Endothelial cell of umbilical vein (primary cell): ENCODE data around the gene PHF12. TPM values are rescaled to one million over a fixed set of nuclear protein-coding genes. Genes with fewer than 3 reads are reported as not detected.

ENCODE experiments used
- BruUV-seq: library from RNA; stranded (reverse); fragments of 400-500 nt; replicated peaks from 2 replicates; lab custom pipeline; 2021; lab: Mats Ljungman, UMichigan
- CTCF ChIA-PET: fragments of 300-600, 350-600 bp; sonication (Branson Sonifier 250); formaldehyde crosslinking; loops from one replicate; lab custom pipeline; 2021; ENCODE audit warnings: antibody characterized with exemption, inconsistent platforms; lab: Charles Lee
- POLR2A ChIA-PET: fragments of 300-600, 350-600 bp; sonication (Branson Sonifier 250); formaldehyde crosslinking; loops from one replicate; lab custom pipeline; 2021; ENCODE audit warnings: antibody characterized with exemption, inconsistent platforms; lab: Charles Lee
- DNase-seq: peaks from one replicate; pipeline ENCODE4 v3.0.0-alpha.2; 2011; ENCODE audit warnings: low read depth, low spot score
- FAIRE-seq: peaks from 2 replicates; lab custom pipeline; 2011; peaks lifted over from hg19 to GRCh38; lab: Jason Lieb, UNC
- H2AFZ ChIP-seq: 2 replicates; pipeline ENCODE4 v1.6.0; 2012; ENCODE audit warnings: low read depth, low read length, control low read depth, inconsistent platforms
- H3K27ac ChIP-seq: 2 replicates; pipeline ENCODE4 v1.5.1; 2011; ENCODE audit warnings: low read depth, mild to moderate bottlenecking, control low read depth, low read length, moderate library complexity; ENCODE audit not compliant: insufficient read depth
- H3K27me3 ChIP-seq, 2 experiments: 2 replicates each; pipeline versions ENCODE4 v1.6.0 to v1.6.1; 2011; ENCODE audit warnings: low read length in 2 of 2, mixed read lengths in 1 of 2; ENCODE audit not compliant: control insufficient read depth in 2 of 2, insufficient read depth in 2 of 2
- H3K36me3 ChIP-seq, 2 experiments: 2 replicates in 1 of 2; 3 replicates in 1 of 2; pipeline ENCODE4 v1.5.1; 2011; ENCODE audit warnings: low read length in 2 of 2, mild to moderate bottlenecking in 1 of 2, moderate library complexity in 1 of 2; ENCODE audit not compliant: control insufficient read depth in 2 of 2, insufficient read depth in 2 of 2; ENCODE audit errors: extremely low read depth in 1 of 2
- H3K4me1 ChIP-seq: 3 replicates; pipeline ENCODE4 v1.5.1; 2011; ENCODE audit warnings: mild to moderate bottlenecking, low read length; ENCODE audit not compliant: control insufficient read depth, insufficient read depth; ENCODE audit errors: extremely low read depth
- H3K4me2 ChIP-seq: 2 replicates; pipeline ENCODE4 v1.6.1; 2011; ENCODE audit warnings: low read length, control low read depth, mixed read lengths; ENCODE audit not compliant: insufficient read depth
- H3K4me3 ChIP-seq, 3 experiments: fragments of 200-600 bp in 1 of 3; sonication (generic), shearing (Covaris generic) in 1 of 3; replicated peaks in 1 of 3; 2 replicates each; pipeline ENCODE4 v1.5.1; 2011 to 2016; ENCODE audit warnings: control low read depth in 3 of 3, low read length in 3 of 3, mild to moderate bottlenecking in 2 of 3, inconsistent platforms in 1 of 3, low read depth in 1 of 3, moderate library complexity in 1 of 3; ENCODE audit not compliant: insufficient read depth in 1 of 3
- H3K79me2 ChIP-seq: 2 replicates; pipeline ENCODE4 v1.6.0; 2012; ENCODE audit warnings: low read length, inconsistent platforms; ENCODE audit not compliant: control insufficient read depth, insufficient read depth
- H3K9ac ChIP-seq: replicated peaks from 2 replicates; pipeline ENCODE3; 2011; ENCODE audit warnings: low read length, control low read depth; ENCODE audit not compliant: insufficient read depth; ENCODE audit errors: extremely low read depth
- H3K9me1 ChIP-seq: replicated peaks from 3 replicates; pipeline ENCODE4 v1.6.0; 2011; ENCODE audit warnings: mild to moderate bottlenecking, low read length; ENCODE audit not compliant: control insufficient read depth, insufficient read depth; ENCODE audit errors: extremely low read depth
- H3K9me3 ChIP-seq: replicated peaks from 2 replicates; pipeline ENCODE4 v1.5.1; 2012; ENCODE audit warnings: low read length, inconsistent platforms; ENCODE audit not compliant: control insufficient read depth, insufficient read depth
- H4K20me1 ChIP-seq: replicated peaks from 2 replicates; pipeline ENCODE3; 2011; ENCODE audit warnings: mild to moderate bottlenecking, low read length; ENCODE audit not compliant: control insufficient read depth, insufficient read depth; ENCODE audit errors: extremely low read depth
- EZH2 ChIP-seq: IDR thresholded peaks from 2 replicates; pipeline ENCODE4 v1.6.1; 2012; ENCODE audit warnings: borderline replicate concordance, low read depth, mild to moderate bottlenecking, moderate library complexity, low read length, inconsistent platforms; ENCODE audit not compliant: severe bottlenecking
- FOS ChIP-seq: IDR thresholded peaks from 2 replicates; pipeline ENCODE4 v1.6.1; 2011; ENCODE audit warnings: mild to moderate bottlenecking, low read length, moderate library complexity, borderline replicate concordance; ENCODE audit not compliant: insufficient read depth
- GATA2 ChIP-seq: IDR thresholded peaks from 2 replicates; pipeline ENCODE4 v1.7.0; 2011; ENCODE audit warnings: low read depth, mild to moderate bottlenecking, moderate library complexity, mixed read lengths, low read length; ENCODE audit not compliant: insufficient read length, insufficient read depth
- JUN ChIP-seq: IDR thresholded peaks from 2 replicates; pipeline ENCODE4 v1.6.1; 2011; ENCODE audit warnings: borderline replicate concordance, low read depth; ENCODE audit not compliant: insufficient read length, insufficient read depth
- MAX ChIP-seq: IDR thresholded peaks from 2 replicates; pipeline ENCODE4 v1.6.1; 2011; ENCODE audit not compliant: insufficient read depth, insufficient read length
- MYC ChIP-seq: IDR thresholded peaks from one replicate; pipeline ENCODE4 v1.6.1; 2011; ENCODE audit warnings: mild to moderate bottlenecking, low read depth, low read length
- POLR2A ChIP-seq: IDR thresholded peaks from 2 replicates; pipeline ENCODE4 v1.6.1; 2012; ENCODE audit warnings: low read depth, mild to moderate bottlenecking, control low read depth, low read length
- POLR2AphosphoS5 ChIP-seq: IDR thresholded peaks from 2 replicates; pipeline ENCODE4 v1.6.1; 2012; ENCODE audit warnings: low read depth, mild to moderate bottlenecking, control low read depth, low read length, moderate library complexity; ENCODE audit not compliant: insufficient read depth
- dilution Hi-C: fragments of 300-500 bp; cut with MboI; formaldehyde crosslinking; loops from one replicate; pipeline ENCODE4 v1.15.0; 2019; ENCODE audit warnings: low sequenced_read_pairs; ENCODE audit not compliant: extremely low pct_ligation_motif_present
- intact Hi-C: fragments of 100-400 bp; cut with micrococcal nuclease; formaldehyde crosslinking; loops from one replicate; pipeline ENCODE4 v1.10.0; 2022
- polyA plus RNA-seq, 4 experiments: library from polyadenylated mRNA; depleted of rRNA in 3 of 4; stranded (reverse) in 3 of 4; unstranded in 1 of 4; fragments of >200 nt; gene quantifications; 2 replicates each; pipeline versions ENCODE4 v1.2.1 to v1.2.3, GENCODE V29; 2011 to 2012; ENCODE audit warnings: missing spikeins in 1 of 4
- total RNA-seq: library from RNA; stranded (reverse); gene quantifications from 2 replicates; pipeline ENCODE4 v1.2.3, GENCODE V29; 2021
- TF ChIP-seq, protein P1 (sequence below), 2 donors: IDR thresholded peaks; 1 replicate in 1 of 2; 2 replicates in 1 of 2; pipeline ENCODE4 v1.5.1; 2011; ENCODE audit warnings: low read length in 2 of 2, mild to moderate bottlenecking in 2 of 2, moderate library complexity in 2 of 2, control low read depth in 1 of 2, inconsistent platforms in 1 of 2, low read depth in 1 of 2; ENCODE audit not compliant: insufficient read depth in 1 of 2; ENCODE audit errors: extremely low read depth in 1 of 2

Gene PHF12
- total and polyA plus RNA-seq, 2 donors (not counting 3 experiments of a cell fraction or from before 2014, with no cell fraction given): 26.6 to 44.2 TPM

DNA sequence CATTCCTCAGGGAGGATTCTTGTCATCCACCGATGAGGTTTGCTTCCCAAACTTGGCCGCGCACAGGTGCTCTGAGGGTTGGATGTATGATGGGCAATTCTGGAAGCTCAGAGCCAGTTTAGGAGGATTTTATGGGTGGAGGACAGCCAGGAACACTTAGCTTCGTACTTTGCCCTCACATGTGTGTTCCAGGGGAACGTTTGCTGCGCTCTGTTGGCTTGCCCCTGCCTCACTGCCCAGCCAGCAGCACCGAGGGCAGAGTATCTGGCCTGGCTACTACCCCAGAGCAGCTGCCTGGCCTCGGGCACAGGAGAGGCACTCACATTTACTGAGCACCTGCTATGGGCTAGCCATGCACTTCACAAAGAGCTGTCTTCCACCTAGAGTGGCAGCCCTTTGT is 40.5 kb upstream of the PHF12 start:
- Histone ChIP-seq H3K27me3 (peaks cover 0 to 5% of the 10 kb centered on the region in 2 experiments), H3K9me3 (no peaks in the 10 kb centered on the region), H4K20me1 (no peaks in the 10 kb centered on the region), H3K4me3 (no peak overlapping the region), H3K4me1 (no peaks in the 10 kb centered on the region), H3K4me2 (no peak overlapping the region), H3K27ac (no peak overlapping the region), H3K9me1 (no peaks in the 10 kb centered on the region), H3K36me3 (no peaks in the 10 kb centered on the region), H3K79me2 (no peaks in the 10 kb centered on the region), H3K9ac (no peak overlapping the region), H2AFZ (no peak overlapping the region)
- FAIRE-seq (no peak), DNase-seq (no peak)
- no TSS peak for BruUV-seq
- dilution Hi-C loops (no loop called here), intact Hi-C loops (no loop called here)
- POLR2A ChIA-PET: no interaction called here
- TF ChIP-seq GATA2 (no peak), FOS (no peak), MYC (no peak), EZH2 (no peak), MAX (no peak), JUN (no peak), POLR2AphosphoS5 (no peak), POLR2A (no peak)
- TF ChIP-seq, protein P1, sequence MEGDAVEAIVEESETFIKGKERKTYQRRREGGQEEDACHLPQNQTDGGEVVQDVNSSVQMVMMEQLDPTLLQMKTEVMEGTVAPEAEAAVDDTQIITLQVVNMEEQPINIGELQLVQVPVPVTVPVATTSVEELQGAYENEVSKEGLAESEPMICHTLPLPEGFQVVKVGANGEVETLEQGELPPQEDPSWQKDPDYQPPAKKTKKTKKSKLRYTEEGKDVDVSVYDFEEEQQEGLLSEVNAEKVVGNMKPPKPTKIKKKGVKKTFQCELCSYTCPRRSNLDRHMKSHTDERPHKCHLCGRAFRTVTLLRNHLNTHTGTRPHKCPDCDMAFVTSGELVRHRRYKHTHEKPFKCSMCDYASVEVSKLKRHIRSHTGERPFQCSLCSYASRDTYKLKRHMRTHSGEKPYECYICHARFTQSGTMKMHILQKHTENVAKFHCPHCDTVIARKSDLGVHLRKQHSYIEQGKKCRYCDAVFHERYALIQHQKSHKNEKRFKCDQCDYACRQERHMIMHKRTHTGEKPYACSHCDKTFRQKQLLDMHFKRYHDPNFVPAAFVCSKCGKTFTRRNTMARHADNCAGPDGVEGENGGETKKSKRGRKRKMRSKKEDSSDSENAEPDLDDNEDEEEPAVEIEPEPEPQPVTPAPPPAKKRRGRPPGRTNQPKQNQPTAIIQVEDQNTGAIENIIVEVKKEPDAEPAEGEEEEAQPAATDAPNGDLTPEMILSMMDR (IDR thresholded peaks at IDR 0.05; ENCODE audit: extremely low read depth in 1 of 2, insufficient read depth in 1 of 2, low read depth in 1 of 2, low read length in 2 of 2): no peak
- CTCF ChIA-PET: interaction anchor here (0.6 to 2.0 kb wide), 5 partner anchors 10 to 125 kb away, joined by 3 to 9 read pairs (median 3); no protein-coding TSS in a partner anchor
